ENCODE measurements around the gene ATP6V1B1. TPM values are rescaled to one million over a fixed set of nuclear protein-coding genes. Genes with fewer than 3 reads are reported as not detected.
A peak's percentile ranks its signal among the peaks of the same experiment; 100 is the strongest.

ATP6V1B1 gene
- total and polyA plus RNA-seq, 2 of the 4 experiments (the other 2 are of a cell fraction): 1.3 TPM; not detected in 1

DNA sequence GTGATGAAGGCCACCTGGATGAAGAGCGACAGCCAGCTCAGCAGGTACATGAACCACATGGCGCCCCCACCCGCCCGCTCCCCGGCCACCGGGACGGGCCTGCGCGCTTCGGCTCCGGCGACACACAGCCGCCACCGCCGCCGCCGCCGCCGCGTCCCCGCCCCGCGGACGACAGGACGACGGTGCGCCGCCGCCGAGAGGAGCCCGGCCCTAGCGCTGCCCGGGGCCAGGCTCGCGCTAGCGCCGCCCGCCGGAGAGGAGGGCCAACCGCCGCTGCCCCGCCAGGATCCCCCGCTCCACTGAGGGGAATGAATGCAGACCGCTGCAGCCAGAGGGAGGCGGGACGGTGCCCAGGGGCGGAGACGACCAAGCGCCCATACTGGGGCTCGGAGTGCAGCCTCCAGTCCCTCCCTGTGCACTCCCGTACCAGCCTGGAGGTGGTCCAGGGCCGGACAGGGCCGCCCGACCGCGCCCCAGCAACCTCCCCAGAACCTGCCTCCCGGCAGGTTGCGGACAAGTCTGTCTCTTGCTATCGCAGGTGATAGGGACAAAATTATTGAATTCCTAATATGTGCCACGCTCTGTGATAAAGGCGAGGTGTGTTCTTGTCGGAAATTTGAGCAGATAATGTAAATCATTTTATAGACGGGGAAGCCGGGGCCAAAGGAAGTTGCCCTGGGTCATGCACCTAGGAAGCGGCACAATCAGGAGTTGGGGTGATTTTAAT is 59.2 kb downstream of the ATP6V1B1 start, which contains the start of gene TEX261:
Gene TEX261 (minus strand): TSS at position 175 of the 727 bp plus-strand sequence. CDS start 116 bp downstream, at position 59.
- H3K36me3 ChIP-seq (ENCODE audit: control insufficient read depth, insufficient read depth, low read length): peaks cover 15% of the 10 kb centered on the region
- peaks cover 11% of the 10 kb centered on the region for H3K4me1 ChIP-seq (ENCODE audit: control insufficient read depth, insufficient read depth, low read length)
- peak within 1 kb of the TSS; percentile 74 for H3K4me3 ChIP-seq (ENCODE audit: insufficient read depth, low read depth, low read length)
- H3K56ac ChIP-seq (ENCODE audit: extremely low read depth, insufficient read depth, low read length): peak within 1 kb of the TSS; percentile 59
- H3K23ac ChIP-seq (ENCODE audit: low read depth, low read length): peak within 1 kb of the TSS; percentile 95
- 1% methylated on average over 30 of the region's 65 CpGs; no CpG with 5 or more reads in 1 of the 2 experiments for WGBS, 2 experiments (ENCODE audit: extremely low coverage in 2 of 2, insufficient read length in 1 of 2)
- peak within 1 kb of the TSS; percentile 97 for H3K9ac ChIP-seq (ENCODE audit: low read depth, low read length)
- ChIA-PET POLR2A (ENCODE audit: unreplicated experiment) (no interaction called here), CTCF (no interaction called here)
- dilution Hi-C loops (cut with HindIII; ENCODE audit: low sequenced_read_pairs, unreplicated experiment): no loop called here
- H3K27ac ChIP-seq (ENCODE audit: insufficient read depth, low read length): peak within 1 kb of the TSS; percentile 49
- H2BK5ac ChIP-seq (ENCODE audit: low read depth, low read length, poor library complexity, severe bottlenecking): peak within 1 kb of the TSS; percentile 23
- DNase-seq: peak; percentile 71
- peak within 1 kb of the TSS; percentile 90; the same call in 1 of the 2 replicates for H3K14ac ChIP-seq (replicated peaks; ENCODE audit: low read depth, low read length)
- peak within 1 kb of the TSS; percentile 100 for H3K4me2 ChIP-seq (ENCODE audit: low read depth, low read length)
- peaks cover 10% of the 10 kb centered on the region; the same call in 1 of the 2 replicates for H3K9me1 ChIP-seq (ENCODE audit: insufficient read depth, low read length)
- H4K5ac ChIP-seq (ENCODE audit: low read depth, low read length): peak within 1 kb of the TSS; percentile 14; the same call in 1 of the 2 replicates
- H2BK120ac ChIP-seq (ENCODE audit: low read depth, low read length): no peak within 1 kb of the TSS
- intact Hi-C loops (cut with micrococcal nuclease): loop anchor here (2.0 kb wide), 2 partner anchors 30 to 74 kb away; partner anchors contain the start of gene NAGK
- peaks cover 18 to 32% of the 10 kb centered on the region in 2 experiments for H3K79me1 ChIP-seq (ENCODE audit: low read depth in 1 of 2, low read length in 2 of 2)
- H2BK20ac ChIP-seq (ENCODE audit: low read depth, low read length): no peak within 1 kb of the TSS
- H3K4ac ChIP-seq (ENCODE audit: low read depth, low read length): peak within 1 kb of the TSS; percentile 48; the same call in 1 of the 2 replicates
- H2BK15ac ChIP-seq (ENCODE audit: low read depth, low read length): no peak within 1 kb of the TSS
- in situ Hi-C loops (cut with MboI; ENCODE audit: low sequenced_read_pairs): no loop called here
- H4K20me1 ChIP-seq (ENCODE audit: insufficient read depth, low read length): peaks cover 21% of the 10 kb centered on the region
- H4K91ac ChIP-seq (ENCODE audit: insufficient read depth, low read depth, low read length): no peak within 1 kb of the TSS; the same call in 1 of the 2 replicates
- peak within 1 kb of the TSS; percentile 97 for H2AK9ac ChIP-seq (replicated peaks; ENCODE audit: low read depth, low read length, poor library complexity)
- no peaks in the 10 kb centered on the region for H3K27me3 ChIP-seq (ENCODE audit: control insufficient read depth, insufficient read depth, low read length)
- no peaks in the 10 kb centered on the region for H3K9me3 ChIP-seq (ENCODE audit: control insufficient read depth, insufficient read depth, low read length)
- peak within 1 kb of the TSS; percentile 73 to 80 for H4K8ac ChIP-seq (ENCODE audit: low read depth in 2 of 2, low read length in 2 of 2)
- BruUV-seq (replicated peaks): no TSS peak
- H2AFZ ChIP-seq (replicated peaks; ENCODE audit: low read length, poor library complexity): peak within 1 kb of the TSS; percentile 100
- peak within 1 kb of the TSS; percentile 48 for H2AK5ac ChIP-seq (ENCODE audit: low read depth, low read length)
- peak; percentile 99 for ATAC-seq (ENCODE audit: low read depth)
- no peak within 1 kb of the TSS for H3K18ac ChIP-seq (ENCODE audit: low read depth, low read length)
- TF ChIP-seq BHLHE40 (IDR thresholded peaks at IDR 0.05; ENCODE audit: low read depth, low read length): no peak
- no peak for TF ChIP-seq CEBPB (IDR thresholded peaks at IDR 0.05; ENCODE audit: low read depth, low read length)
- TF ChIP-seq SMC3 (IDR thresholded peaks at IDR 0.05; ENCODE audit: low read depth, low read length): peak; percentile 15; the same call in 1 of the 2 replicates
- TF ChIP-seq, protein P1, sequence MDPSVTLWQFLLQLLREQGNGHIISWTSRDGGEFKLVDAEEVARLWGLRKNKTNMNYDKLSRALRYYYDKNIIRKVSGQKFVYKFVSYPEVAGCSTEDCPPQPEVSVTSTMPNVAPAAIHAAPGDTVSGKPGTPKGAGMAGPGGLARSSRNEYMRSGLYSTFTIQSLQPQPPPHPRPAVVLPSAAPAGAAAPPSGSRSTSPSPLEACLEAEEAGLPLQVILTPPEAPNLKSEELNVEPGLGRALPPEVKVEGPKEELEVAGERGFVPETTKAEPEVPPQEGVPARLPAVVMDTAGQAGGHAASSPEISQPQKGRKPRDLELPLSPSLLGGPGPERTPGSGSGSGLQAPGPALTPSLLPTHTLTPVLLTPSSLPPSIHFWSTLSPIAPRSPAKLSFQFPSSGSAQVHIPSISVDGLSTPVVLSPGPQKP (IDR thresholded peaks at IDR 0.05; ENCODE audit: borderline replicate concordance, low read depth, low read length): no peak
- peak; percentile 78; the same call in 1 of the 2 replicates for TF ChIP-seq MAZ (IDR thresholded peaks at IDR 0.05; ENCODE audit: borderline replicate concordance, low read depth, low read length)
- TF ChIP-seq, protein P2, sequence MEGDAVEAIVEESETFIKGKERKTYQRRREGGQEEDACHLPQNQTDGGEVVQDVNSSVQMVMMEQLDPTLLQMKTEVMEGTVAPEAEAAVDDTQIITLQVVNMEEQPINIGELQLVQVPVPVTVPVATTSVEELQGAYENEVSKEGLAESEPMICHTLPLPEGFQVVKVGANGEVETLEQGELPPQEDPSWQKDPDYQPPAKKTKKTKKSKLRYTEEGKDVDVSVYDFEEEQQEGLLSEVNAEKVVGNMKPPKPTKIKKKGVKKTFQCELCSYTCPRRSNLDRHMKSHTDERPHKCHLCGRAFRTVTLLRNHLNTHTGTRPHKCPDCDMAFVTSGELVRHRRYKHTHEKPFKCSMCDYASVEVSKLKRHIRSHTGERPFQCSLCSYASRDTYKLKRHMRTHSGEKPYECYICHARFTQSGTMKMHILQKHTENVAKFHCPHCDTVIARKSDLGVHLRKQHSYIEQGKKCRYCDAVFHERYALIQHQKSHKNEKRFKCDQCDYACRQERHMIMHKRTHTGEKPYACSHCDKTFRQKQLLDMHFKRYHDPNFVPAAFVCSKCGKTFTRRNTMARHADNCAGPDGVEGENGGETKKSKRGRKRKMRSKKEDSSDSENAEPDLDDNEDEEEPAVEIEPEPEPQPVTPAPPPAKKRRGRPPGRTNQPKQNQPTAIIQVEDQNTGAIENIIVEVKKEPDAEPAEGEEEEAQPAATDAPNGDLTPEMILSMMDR (conservative IDR thresholded peaks at IDR 0.05; ENCODE audit: low read depth, low read length): peak; percentile 91
- no peak for TF ChIP-seq POLR2A (IDR thresholded peaks at IDR 0.05; ENCODE audit: low read depth, low read length)
- no peak for TF ChIP-seq RFX5 (IDR thresholded peaks at IDR 0.05; ENCODE audit: low read depth, low read length)
- TF ChIP-seq RAD21 (IDR thresholded peaks at IDR 0.05; ENCODE audit: low read length): peak; percentile 18; the same call in 1 of the 2 replicates
- no peak for TF ChIP-seq FOS (IDR thresholded peaks at IDR 0.05; ENCODE audit: low read depth, low read length)
- TF ChIP-seq NFE2L2 (IDR thresholded peaks at IDR 0.05; ENCODE audit: low read depth, low read length): no peak
- no peak for TF ChIP-seq CHD1 (IDR thresholded peaks at IDR 0.05; ENCODE audit: low read depth, low read length)
- TF ChIP-seq MAFK (IDR thresholded peaks at IDR 0.05; ENCODE audit: low read depth, low read length): no peak
- TF ChIP-seq, protein P3, sequence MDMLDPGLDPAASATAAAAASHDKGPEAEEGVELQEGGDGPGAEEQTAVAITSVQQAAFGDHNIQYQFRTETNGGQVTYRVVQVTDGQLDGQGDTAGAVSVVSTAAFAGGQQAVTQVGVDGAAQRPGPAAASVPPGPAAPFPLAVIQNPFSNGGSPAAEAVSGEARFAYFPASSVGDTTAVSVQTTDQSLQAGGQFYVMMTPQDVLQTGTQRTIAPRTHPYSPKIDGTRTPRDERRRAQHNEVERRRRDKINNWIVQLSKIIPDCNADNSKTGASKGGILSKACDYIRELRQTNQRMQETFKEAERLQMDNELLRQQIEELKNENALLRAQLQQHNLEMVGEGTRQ (IDR thresholded peaks at IDR 0.05; ENCODE audit: low read depth, low read length): no peak

Measured in IMR-90 (cell line).